ENCODE data around the gene CPSF7. TPM values are rescaled to one million over a fixed set of nuclear protein-coding genes. Genes with fewer than 3 reads are reported as not detected.
"Not testable (repeated sequence)": the region's sequence is repeated elsewhere in the genome, so short reads cannot be mapped to it uniquely, and the experiment has no call there.

Gene CPSF7
- total and polyA plus RNA-seq, 4 donors, result 12.5 to 23.7 (median 22.2) TPM

DNA sequence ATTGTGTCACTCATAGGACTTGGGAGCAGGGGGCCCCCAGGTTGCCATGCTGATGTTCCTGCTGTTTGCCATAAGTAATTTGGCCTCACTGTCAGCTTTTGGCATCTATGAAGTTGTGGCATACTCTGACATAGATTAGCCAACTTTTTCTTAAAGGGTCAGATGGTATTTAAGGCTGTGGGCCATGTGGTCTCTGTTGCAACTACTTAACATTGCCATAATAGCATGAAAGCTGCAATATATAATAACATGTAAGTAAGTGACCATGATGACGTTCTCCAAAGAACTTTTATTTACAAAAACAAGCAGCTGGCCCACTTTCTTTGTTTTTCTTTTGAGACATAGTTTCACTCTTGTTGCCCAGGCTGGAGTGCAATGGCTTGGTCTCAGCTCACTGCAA lies 39.6 kb downstream of the CPSF7 start:
- WGBS, result 87% methylated on average over 1 of the region's 1 CpG
- DNase-seq (ENCODE audit: low spot score), result no peak
- no peak overlapping the region for H3K9ac ChIP-seq (ENCODE audit: low read depth in 1 of 2, low read length in 2 of 2)
- no peak overlapping the region for H3K27ac ChIP-seq (ENCODE audit: low read depth in 1 of 2, low read length in 2 of 2)
- H3K9me3 ChIP-seq (ENCODE audit: control insufficient read depth in 4 of 4, low read length in 3 of 4), result no peaks in the 10 kb centered on the region
- H3K36me3 ChIP-seq (ENCODE audit: control insufficient read depth in 4 of 4, insufficient read depth in 3 of 4, low read depth in 1 of 4, low read length in 3 of 4), result peaks cover 0 to 4% (median 3%) of the 10 kb centered on the region in 4 donors
- no peaks in the 10 kb centered on the region for H3K27me3 ChIP-seq (ENCODE audit: control insufficient read depth in 4 of 4, insufficient read depth in 4 of 4, low read length in 3 of 4)
- TF ChIP-seq, protein P1, sequence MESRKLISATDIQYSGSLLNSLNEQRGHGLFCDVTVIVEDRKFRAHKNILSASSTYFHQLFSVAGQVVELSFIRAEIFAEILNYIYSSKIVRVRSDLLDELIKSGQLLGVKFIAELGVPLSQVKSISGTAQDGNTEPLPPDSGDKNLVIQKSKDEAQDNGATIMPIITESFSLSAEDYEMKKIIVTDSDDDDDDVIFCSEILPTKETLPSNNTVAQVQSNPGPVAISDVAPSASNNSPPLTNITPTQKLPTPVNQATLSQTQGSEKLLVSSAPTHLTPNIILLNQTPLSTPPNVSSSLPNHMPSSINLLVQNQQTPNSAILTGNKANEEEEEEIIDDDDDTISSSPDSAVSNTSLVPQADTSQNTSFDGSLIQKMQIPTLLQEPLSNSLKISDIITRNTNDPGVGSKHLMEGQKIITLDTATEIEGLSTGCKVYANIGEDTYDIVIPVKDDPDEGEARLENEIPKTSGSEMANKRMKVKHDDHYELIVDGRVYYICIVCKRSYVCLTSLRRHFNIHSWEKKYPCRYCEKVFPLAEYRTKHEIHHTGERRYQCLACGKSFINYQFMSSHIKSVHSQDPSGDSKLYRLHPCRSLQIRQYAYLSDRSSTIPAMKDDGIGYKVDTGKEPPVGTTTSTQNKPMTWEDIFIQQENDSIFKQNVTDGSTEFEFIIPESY (IDR thresholded peaks at IDR 0.05), result no peak
- TF ChIP-seq RAD21 (IDR thresholded peaks at IDR 0.05) (no peak), RXRA (IDR thresholded peaks at IDR 0.05) (no peak), NR2F2 (IDR thresholded peaks at IDR 0.05) (no peak), HNF4G (IDR thresholded peaks at IDR 0.05) (no peak), FOXA1 (IDR thresholded peaks at IDR 0.05) (no peak), GABPA (IDR thresholded peaks at IDR 0.05 in 1 of 2, conservative IDR thresholded peaks at IDR 0.05 in 1 of 2) (no peak), YY1 (IDR thresholded peaks at IDR 0.05) (no peak), EGR1 (IDR thresholded peaks at IDR 0.05; ENCODE audit: low read depth in 2 of 2) (no peak), JUND (IDR thresholded peaks at IDR 0.05) (no peak)
- peaks cover 2 to 22% (median 16%) of the 10 kb centered on the region in 4 donors for H3K4me1 ChIP-seq (ENCODE audit: control insufficient read depth in 4 of 4, insufficient read depth in 4 of 4, low read length in 3 of 4)
- H3K4me3 ChIP-seq (ENCODE audit: low read depth in 1 of 3, low read length in 3 of 3), result no peak overlapping the region

DNA sequence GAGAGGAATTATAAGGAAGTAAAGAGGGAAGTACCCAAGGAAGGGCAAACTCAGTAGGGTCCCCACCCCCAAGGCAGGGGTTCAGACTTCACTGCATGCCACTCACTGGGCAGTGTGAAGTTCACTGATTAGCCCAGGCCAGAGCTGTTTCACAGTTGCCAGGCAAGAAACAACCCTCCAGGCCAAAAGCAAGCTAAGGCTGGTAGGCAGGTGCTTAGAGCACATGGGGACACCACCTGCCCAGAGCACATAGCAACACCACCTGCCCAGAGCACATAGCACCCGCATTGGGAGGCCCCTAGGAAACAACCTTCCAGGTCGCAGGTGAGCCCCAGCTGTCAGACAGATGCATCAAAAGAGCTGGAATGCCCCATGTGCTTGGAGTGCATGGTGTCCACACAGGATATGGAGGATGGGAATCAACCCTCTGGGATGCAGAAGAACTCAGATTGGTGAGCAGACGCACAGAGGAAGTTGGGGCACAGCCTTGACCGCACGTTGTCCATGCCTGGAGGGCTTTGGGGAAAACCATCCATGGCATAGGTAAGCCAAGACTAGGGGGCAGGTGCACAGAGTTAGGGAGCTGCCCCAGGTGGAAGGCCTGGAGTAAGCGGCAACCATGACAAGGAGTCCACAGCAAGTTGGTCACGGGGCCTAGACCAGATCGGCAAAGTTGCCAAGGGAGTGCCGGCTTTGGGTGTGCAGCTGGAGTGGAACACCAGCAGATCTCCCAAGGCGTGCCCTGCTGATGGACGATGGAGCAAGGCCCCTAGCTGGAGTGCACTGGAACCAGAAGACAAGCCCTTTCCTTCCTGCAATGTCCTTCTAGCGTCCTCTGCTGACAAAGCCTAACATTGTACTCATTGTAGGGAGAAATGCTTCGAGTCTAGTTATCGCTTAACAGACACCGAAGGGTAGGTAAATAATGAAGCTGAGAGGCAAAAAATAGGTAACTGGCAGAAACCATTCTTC lies 45.2 kb downstream of the CPSF7 start:
- no peaks in the 10 kb centered on the region for H3K36me3 ChIP-seq (ENCODE audit: control insufficient read depth in 4 of 4, insufficient read depth in 3 of 4, low read depth in 1 of 4, low read length in 3 of 4)
- 75% methylated on average over 15 of the region's 15 CpGs for WGBS
- H3K4me1 ChIP-seq (ENCODE audit: control insufficient read depth in 4 of 4, insufficient read depth in 4 of 4, low read length in 3 of 4), result peaks cover 0 to 11% (median 7%) of the 10 kb centered on the region in 4 donors
- no peaks in the 10 kb centered on the region for H3K27me3 ChIP-seq (ENCODE audit: control insufficient read depth in 4 of 4, insufficient read depth in 4 of 4, low read length in 3 of 4)
- DNase-seq (ENCODE audit: low spot score), result no peak
- no peaks in the 10 kb centered on the region for H3K9me3 ChIP-seq (ENCODE audit: control insufficient read depth in 4 of 4, low read length in 3 of 4)
- no peak overlapping the region for H3K27ac ChIP-seq (ENCODE audit: low read depth in 1 of 2, low read length in 2 of 2)
- TF ChIP-seq RAD21 (IDR thresholded peaks at IDR 0.05), result peak; percentile 54 to 76
- TF ChIP-seq SP1 (IDR thresholded peaks at IDR 0.05), result no peak
- TF ChIP-seq, protein P2, sequence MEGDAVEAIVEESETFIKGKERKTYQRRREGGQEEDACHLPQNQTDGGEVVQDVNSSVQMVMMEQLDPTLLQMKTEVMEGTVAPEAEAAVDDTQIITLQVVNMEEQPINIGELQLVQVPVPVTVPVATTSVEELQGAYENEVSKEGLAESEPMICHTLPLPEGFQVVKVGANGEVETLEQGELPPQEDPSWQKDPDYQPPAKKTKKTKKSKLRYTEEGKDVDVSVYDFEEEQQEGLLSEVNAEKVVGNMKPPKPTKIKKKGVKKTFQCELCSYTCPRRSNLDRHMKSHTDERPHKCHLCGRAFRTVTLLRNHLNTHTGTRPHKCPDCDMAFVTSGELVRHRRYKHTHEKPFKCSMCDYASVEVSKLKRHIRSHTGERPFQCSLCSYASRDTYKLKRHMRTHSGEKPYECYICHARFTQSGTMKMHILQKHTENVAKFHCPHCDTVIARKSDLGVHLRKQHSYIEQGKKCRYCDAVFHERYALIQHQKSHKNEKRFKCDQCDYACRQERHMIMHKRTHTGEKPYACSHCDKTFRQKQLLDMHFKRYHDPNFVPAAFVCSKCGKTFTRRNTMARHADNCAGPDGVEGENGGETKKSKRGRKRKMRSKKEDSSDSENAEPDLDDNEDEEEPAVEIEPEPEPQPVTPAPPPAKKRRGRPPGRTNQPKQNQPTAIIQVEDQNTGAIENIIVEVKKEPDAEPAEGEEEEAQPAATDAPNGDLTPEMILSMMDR (IDR thresholded peaks at IDR 0.05; ENCODE audit: low read depth, low read length, missing input control), result peak; percentile 31
- peak in 1 of 2 donors; percentile 12 for TF ChIP-seq HNF4A (conservative IDR thresholded peaks at IDR 0.05)
- no peak overlapping the region for H3K9ac ChIP-seq (ENCODE audit: low read depth in 1 of 2, low read length in 2 of 2)
- no peak overlapping the region for H3K4me3 ChIP-seq (ENCODE audit: low read depth in 1 of 3, low read length in 3 of 3)

DNA sequence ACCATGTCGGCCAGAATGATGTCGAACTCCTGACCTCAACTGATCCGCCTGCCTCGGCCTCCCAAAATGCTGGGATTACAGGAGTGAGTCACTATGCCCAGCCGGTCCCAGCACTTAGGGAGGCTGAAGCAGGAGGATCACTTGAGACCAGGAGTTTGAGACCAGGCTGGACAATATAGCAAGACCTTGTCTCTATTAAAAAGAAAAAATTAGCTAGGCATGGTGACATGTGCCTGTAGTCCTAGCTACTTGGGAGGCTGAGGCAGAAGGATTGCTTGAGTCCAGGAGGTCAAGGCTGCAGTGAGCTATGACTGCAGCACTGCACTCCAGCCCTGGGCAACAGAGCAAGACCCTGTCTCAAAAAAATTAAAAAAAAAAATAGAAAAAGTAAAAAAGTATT lies 45.9 kb downstream of the CPSF7 start:
- 95% methylated on average over 5 of the region's 5 CpGs for WGBS
- not testable (repeated sequence) for H3K27ac ChIP-seq (ENCODE audit: low read depth in 1 of 2, low read length in 2 of 2); H3K4me3 ChIP-seq (ENCODE audit: low read depth in 1 of 3, low read length in 3 of 3); H3K9me3 ChIP-seq (ENCODE audit: control insufficient read depth in 4 of 4, low read length in 3 of 4); H3K36me3 ChIP-seq (ENCODE audit: control insufficient read depth in 4 of 4, insufficient read depth in 3 of 4, low read depth in 1 of 4, low read length in 3 of 4); H3K27me3 ChIP-seq (ENCODE audit: control insufficient read depth in 4 of 4, insufficient read depth in 4 of 4, low read length in 3 of 4); DNase-seq (ENCODE audit: low spot score); H3K9ac ChIP-seq (ENCODE audit: low read depth in 1 of 2, low read length in 2 of 2)
- peaks cover 4 to 13% (median 11%) of the 10 kb centered on the region in 4 donors for H3K4me1 ChIP-seq (ENCODE audit: control insufficient read depth in 4 of 4, insufficient read depth in 4 of 4, low read length in 3 of 4)

Data from liver (tissue), 9 donors.